RPMI7951 (cell line): ENCODE measurements around the gene STARD10. TPM values are rescaled to one million over a fixed set of nuclear protein-coding genes. Genes with fewer than 3 reads are reported as not detected.

Experiments
- DNase-seq: peaks from one replicate; pipeline ENCODE4 v3.0.0-alpha.2; 2012; ENCODE audit warnings: low read depth
- total RNA-seq: library from RNA; depleted of rRNA; stranded (reverse); fragments of >200 nt; shearing (Covaris generic); gene quantifications from 2 replicates; pipeline ENCODE4 v1.2.3, GENCODE V29; 2014

The STARD10 gene
- total RNA-seq, 1 experiment from 2014 or later, result 24.8 TPM

DNA sequence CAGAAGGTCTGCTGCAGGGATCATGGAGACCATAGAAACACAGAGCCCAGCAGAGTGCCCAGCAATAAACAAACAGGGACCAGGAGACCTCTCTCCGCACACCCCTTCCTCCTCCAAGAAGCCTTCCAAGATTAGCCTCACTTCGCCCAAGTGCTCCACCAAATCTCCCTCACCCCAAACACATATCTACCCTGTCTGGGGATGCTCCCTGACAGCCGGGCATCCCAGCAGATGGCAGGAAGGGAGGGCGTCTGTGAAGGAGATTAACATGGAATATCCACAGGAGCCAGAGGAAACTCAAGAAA is 68.2 kb downstream of the STARD10 start:
- DNase-seq, result no peak

DNA sequence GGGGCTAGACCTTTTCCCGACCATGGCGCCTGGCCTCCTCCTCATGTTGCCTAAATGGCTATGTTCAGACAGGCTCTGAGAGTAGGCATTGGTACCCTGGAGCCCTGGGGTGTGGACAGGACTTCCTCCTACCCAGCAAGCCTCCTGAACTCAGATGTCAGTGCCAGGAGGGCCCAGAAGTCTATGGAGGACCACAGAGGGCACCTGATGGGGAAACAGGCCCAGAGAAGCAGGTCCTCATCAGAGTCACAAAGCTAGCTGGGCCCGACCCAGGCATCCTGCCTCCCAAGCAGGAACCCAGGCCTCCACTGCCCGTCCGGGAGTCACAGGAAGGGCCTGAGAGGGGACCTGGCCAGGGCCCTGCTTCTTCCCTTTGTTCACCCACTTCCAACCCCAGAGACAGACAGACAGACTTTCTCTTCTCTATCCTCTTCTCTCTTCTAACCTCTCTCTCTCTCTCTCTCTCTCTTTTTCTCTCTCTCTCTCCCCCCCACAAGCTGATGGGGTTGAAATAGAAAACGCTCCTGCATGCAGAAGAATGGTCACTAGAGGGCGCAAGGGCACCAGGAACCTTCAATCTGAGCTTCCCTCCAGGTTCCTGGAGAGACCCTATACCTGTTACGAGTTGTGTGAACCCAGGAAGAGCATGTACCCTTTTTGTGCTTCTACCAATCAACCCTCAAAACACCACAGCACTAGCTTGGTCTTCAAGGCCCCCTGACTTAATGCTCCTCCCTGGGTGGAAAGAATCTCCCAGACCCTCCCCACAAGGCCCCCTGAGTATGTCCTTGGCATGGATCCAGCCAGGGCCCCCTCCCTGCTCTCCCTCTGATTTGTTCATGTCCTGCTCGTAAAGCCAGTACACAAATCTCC is 68.8 kb downstream of the STARD10 start:
- peak; percentile 76 for DNase-seq

DNA sequence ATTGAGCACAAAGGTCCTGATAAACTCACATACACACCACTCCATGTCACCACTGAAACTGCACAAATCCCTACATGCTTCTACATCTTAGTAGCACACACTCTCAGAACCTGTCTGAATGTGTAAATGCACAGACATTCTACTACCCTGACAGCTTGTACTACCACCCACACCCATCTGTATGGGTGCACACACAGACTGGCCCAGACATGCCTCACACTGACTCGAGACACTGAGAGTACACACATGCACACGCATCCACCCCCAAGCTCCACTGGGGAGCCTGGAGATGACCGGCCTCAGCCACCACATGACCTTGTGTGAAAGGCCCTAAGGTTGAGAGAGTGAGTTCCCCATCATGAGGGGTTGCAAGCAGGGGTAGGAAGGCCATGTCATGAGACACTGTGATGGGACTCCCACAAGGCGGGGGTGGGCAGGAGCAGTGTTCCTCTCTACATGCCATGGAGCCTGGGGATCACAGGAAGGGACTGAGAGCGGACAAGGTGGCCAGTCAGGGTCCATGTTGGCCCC is 69.8 kb downstream of the STARD10 start:
- DNase-seq, result no peak

DNA sequence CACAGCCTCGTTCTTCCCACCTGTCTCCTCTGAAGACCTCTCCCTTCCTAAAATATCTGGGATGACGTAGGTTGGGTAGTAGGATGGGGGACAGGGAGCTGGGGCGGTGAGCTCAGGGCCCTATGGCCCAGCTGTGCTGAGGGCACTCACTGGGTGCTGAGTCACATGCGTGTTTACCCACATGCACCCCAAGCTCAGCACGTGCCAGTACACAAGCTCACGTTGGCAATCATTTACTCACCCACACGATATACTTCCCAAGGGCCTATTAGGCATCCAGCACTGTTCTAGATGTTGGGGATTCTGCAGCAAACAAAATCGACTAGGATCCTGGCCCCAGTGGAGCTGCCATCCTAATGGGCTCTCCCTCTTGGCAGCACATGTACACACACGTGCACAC is 70.3 kb downstream of the STARD10 start:
- no peak for DNase-seq

DNA sequence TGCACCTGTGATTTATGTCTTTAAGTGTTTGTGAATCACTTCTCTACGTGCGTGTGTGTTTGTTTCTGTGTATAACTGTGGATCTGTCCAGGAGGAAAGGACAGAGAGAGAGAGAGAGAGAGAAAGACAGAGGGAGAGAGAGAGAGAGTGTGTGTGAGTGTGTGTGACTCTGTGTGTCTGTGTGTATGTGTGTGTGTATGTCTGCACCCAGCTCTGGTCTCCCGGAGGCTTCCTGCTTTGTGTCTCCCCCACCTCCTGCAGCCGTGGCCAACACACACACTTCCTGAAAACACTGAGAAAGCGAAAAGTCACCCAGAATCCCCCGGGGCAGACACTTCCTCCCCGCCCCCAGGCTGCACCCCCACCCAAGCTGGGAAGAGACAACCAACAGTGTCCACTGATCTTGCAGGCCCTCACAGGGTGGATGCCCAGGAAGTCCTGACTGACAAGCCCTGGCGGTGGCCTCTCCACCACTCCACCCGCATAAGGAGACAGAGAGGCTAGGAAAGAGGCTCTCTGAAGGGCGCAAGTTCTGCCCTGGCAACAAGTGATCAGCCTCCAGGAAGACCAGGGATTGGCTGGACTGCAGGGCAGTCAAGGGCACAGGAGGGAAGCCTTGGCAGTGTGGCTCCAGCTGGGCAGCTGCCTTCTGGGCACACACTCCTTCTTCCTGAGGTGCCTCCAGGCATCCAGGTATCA is 71.6 kb downstream of the STARD10 start:
- DNase-seq, result peak; percentile 82

DNA sequence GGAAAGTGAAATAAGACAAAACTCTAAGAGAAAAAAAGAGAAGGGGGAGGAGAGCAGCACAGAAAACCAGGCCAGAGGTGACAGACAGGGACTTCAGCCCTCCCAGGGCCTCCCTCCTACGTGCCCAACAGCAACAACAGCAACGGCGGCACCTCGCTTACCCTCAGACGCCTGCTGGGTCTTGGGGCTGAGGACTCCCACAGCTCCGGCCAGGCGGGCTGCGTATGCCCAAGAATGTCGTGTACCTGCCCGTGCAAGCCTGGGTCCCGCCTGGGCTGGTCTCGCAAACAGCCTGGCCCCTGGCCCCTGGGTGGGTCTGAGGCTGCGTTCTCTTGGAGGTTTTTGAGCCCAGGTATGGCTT is 72.2 kb downstream of the STARD10 start:
- no peak for DNase-seq

DNA sequence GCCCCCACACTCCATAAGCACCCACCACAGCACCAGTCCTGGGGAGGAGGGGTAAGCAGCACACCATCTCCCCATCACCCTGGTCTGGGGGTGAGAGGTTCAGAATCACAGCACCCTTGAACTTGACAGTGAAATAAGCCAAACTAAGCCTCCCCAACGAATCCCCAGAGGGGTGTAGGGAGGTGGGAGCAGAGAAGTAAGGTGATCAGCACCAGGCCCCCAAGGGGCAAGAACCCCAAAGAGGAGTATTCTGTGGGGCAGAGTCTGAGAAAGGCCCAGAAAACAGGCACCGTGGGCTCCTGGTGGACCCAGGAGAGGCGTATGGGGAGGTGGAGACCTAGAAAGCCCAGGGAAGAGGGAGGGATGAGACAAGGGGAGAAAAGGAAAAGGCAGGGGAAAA is 72.6 kb downstream of the STARD10 start:
- DNase-seq, result no peak

DNA sequence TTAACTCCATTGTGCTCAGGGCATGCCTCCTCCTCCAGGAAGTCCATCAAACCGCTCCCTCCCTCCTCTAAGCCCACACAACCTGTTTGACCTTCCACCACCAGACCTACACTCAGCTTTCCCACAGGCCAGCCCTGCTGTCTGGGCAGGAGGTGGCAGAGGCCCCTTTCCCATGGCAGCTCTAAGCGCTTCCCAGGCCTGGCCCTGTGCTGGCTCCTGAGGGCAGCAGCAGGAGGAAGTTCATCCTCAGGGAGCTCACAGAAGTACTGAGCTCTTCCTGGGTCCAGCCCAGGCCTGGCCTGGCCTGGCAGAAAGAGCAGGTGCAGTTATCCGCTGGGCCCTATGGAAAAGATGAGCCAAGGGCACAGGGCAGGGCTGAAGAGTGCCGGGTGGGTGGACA is 73.1 kb downstream of the STARD10 start:
- DNase-seq, result no peak

DNA sequence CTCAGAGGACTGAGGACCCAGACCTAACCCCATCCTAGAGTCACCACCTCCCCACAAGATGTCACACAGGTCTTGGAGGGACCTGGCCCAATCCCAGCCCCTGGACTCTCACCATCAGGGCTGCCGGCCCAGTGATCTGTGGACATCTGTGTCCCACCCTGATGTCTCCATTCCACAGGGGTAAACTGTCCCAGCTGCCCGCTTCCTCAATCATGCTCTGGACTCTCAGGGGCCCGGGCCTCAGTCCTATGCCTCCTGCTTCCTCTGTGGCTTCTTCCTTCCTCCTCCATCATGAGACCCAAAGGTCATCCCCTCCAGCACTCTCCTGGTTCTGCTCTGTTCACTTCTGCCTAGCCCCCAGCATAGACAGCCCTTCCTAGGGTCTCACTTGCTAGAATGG is 73.8 kb downstream of the STARD10 start:
- no peak for DNase-seq

DNA sequence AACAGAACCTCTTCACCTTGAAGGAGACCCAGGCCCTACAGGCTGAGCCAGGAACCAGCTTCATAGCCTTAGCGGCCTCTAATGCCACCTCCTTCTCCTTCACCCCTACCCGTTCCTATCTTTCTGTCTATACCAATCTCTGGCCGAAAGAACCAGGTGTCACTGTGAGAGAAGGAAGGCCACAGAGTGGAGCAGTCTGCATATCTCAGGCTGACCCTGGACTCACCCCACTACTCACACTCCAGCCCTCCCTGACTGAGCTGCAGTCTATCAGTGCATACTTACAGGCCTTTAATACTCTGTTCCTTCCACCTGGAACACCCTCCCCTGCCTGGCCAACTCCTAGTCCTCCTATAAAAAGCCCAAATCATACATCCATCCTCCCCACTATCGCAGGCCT is 74.3 kb downstream of the STARD10 start:
- DNase-seq, result no peak

DNA sequence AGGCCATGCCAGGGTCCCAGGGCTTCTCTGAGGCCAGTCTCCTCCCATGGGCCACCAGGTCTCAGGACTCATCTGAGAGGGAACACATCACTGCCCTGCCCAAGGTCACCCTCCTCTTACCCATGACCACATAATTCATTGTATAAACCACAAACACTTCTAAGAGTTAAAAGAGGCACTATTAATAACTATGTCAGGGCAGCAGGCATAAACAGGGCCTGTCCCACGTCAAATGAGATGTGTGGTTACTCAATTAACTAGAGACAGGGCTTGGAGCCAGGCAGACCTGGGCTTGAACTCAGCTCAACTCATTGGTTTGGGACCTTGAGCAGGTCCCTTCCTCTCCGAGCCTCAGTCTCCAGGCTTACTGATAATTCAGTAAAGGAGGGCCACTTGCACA is 74.7 kb downstream of the STARD10 start:
- no peak for DNase-seq

DNA sequence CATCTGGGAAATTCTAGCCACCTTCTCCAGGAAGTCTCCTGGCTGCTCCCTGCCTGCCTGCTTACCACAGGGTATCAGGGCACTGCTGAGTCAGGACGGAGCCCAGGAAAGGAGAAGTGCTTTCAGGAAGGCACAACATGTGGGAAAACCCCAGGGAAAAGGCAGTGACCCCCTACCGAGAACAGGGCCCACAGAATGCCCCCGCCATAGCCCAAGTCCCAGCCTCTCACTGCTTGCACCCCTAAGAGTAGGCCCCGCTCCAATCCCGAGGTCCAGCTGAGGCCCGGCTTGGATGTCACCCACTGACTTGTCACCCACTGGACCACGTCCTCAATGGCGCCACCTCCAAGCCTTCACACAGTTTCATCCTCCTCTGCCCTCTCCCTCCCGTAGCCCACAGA is 75.7 kb downstream of the STARD10 start:
- no peak for DNase-seq

DNA sequence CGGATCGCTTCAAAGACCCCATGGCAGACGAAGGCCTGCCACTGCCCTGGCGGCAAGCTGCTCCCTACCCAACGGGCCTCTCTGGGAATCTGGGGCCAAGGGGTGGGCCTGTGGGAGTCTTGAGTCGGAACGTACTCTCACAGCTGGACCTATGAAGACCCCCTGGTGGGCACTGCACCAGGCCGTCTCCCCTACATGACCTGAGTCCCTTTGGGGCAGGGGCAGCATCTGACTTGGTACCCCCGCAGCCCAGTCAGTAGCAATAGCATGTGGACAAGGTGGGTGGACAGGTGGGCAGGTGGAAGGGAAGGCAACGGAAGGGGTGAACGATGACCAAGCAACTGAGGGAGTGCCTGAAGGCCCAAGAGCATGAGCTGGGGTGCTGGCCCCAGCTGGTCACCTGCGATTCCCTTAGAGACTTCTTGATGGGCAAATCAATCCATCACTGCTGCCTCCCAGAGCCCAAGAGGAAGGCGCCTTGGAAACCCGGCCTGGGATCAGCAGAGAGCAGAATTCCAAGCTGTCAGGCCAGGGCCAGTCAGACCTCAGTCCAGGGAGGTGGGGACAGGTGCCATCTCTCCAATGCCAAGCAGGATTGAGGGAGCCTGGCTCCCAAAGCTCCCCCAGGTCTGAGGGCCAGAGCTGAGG is 76.9 kb downstream of the STARD10 start:
- no peak for DNase-seq

DNA sequence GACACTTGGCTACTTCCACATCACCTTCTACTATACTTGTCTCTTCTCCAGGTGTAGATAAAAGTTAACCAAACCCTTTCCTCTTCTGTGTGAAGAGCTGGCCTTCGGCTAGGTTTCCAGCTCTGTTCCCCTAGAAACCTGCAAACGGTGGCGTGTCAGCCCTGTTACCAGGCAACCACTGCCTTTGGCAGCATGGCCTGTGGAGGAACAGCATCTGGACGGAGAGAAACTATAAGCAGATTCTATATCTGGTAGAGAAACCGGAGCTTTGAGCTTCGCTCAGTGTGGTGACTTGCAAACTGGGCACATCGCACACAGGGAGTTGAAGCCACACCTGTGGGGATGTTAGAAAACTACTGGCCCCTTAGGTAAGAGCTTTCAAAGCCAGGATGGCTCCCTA is 77.6 kb downstream of the STARD10 start:
- DNase-seq, result no peak

DNA sequence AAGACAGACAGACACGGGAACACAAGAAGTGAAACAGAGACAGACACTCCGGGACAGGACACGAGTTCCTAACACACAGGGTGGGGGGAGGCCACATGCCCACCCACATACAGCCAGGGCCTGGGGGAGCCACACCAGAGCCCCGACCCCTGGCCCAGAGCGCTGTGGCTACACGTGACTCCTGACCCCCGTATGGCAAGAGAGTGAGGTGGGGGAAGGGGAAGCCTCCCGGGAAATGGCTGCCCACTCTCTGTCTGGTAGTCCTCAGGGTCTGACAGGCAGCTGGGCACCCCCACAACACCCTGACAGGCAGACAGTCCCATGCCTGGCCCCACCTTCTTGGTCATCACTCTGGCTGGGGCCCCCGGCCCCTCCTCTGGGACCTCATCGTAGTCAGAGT is 81.0 kb downstream of the STARD10 start:
- no peak for DNase-seq

DNA sequence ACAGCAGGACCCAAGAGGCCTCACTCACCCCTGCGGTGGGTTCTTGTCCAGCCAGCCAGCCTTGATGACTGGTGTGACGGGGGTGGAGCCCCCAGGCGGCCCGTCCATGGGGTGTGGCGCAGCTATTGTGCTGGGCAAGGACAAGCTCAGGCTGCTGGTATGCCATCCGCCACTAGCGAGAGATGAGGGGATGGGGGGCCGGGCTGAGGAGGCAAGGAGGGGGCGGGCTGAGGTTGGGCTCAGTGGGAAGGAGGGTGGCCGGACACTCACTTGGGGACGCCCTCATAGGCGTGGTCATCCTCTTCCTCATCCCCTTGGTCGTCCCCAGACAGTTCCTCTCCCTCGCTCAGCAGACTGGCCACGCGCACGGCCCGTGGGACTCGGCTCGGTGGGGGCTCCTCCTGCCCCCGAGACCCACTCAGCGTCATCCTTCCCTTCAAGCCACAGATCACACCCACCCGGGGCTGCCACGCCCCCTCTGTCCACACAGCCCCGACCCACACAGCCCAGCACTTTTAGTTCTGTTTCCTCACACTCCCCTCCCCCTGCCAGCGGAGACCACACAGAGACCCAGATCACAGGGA is 81.6 kb downstream of the STARD10 start:
- no peak for DNase-seq

DNA sequence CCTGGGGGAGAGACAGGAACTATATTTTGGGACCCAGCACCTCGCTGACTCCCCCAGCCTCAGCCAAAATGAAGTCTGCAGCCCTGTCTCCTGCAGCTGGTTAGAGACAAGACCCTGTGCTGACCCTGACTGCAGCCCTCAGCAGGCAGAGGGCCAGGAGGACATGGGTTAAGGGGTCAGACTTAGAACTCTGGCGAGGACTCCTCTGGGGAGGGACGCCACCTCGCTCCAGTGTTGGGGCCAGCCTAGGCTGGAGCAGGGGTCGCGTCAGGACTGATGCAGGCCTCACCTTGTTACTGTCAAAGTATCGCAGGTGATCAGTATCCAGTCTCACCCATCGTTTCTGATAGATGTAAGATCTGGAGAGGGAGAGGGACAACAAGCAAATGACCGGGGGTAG is 82.7 kb downstream of the STARD10 start:
- DNase-seq, result no peak

DNA sequence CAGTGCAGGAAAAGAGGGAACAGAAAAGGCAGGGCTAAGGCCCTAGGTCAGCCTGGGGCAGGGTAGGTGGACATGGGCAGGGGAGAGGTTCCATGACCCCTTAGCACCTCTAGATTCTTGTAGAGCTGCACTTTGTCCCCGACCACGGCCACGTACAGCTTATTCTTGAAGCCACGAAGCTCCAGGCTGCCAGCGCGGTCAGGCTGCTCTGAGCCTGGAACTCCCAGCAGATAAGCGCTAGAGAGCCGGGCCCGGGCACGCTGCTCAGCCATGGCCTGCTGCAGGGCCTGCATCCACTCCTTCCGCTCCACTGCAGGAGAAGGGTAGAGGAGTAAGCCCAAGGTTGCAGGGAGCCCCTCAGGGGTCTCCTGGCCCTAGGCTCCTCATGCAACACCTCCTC is 83.6 kb downstream of the STARD10 start:
- no peak for DNase-seq

DNA sequence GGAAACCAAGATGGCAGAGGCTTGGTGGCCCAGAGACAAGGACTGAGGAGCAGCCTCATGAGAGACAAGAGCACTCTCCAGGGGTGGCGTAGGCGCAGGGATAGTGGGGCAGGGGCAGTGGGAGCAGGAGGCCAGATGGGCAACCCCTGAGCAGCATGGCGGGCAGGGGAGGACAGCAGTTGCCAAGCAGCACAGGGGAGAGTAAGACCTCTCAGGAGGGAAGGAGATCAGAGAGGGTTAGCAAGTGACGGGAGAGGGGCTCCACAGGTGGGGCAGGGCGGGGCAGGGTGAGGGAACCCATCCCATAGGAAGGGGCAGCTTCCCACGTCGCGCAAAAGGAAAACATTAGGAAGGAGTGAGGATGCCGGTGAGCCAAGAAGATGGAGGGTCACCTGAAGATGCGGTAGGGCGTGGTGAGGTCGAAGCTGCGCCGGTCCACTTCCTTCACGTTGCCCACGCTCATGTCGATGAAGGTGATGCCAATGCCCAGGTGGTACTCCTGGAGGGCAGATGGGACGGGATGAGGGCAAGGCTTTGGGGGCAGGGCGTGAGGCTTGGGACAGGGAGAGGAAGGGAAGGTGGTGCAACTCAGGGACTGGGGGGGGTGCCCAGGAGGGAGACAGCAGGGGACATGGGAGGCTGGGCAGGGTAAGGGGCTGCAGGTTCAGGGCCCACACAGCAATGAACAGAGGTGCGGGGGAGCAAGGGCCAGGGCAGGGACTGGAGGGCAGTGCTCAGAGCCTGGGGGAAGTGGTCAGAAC is 84.2 kb downstream of the STARD10 start:
- DNase-seq, result no peak

DNA sequence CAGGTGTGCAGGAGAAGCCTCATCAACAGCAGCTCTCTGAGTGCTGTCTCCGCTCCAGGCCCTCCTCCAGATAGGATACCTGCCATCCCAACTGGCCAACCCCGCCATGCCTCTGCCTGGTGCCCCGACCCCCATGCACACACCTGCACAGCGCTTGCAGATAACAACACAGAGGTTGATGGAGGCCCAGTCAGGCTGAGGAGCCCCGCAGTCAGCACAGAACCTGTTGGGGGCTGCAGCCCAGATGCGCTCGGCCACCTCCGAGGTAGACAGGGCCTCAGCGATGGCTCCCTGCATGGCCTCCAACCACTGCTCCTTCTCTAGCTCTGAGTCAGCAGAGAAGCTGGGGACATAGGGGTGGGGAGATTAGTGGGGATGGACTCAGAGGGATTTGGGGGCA is 86.8 kb downstream of the STARD10 start:
- no peak for DNase-seq

DNA sequence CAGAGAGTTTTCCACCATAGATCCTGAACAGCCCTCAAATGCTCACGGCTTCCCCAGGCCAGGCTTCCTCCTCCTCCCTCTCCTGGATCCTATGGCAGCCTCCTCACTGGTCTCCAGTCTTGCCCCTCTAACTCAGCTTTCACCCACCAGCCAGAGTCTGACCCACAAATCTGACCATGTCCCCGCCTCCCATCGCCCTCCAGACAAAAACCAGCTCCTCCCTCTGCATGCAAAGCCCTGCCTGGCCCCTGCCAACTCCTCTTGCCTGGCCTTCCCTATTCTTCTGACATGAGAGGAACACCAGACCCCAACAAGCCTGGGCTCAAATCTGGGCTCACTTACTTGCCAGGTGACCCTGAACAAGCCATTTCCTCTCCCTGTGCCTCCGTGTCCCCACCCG is 87.3 kb downstream of the STARD10 start:
- DNase-seq, result no peak
